Measurements from ENCODE around the gene COL25A1. TPM values are rescaled to one million over a fixed set of nuclear protein-coding genes. Genes with fewer than 3 reads are reported as not detected.

COL25A1 gene
- total RNA-seq, 1 experiment from 2014 or later, result not detected

DNA sequence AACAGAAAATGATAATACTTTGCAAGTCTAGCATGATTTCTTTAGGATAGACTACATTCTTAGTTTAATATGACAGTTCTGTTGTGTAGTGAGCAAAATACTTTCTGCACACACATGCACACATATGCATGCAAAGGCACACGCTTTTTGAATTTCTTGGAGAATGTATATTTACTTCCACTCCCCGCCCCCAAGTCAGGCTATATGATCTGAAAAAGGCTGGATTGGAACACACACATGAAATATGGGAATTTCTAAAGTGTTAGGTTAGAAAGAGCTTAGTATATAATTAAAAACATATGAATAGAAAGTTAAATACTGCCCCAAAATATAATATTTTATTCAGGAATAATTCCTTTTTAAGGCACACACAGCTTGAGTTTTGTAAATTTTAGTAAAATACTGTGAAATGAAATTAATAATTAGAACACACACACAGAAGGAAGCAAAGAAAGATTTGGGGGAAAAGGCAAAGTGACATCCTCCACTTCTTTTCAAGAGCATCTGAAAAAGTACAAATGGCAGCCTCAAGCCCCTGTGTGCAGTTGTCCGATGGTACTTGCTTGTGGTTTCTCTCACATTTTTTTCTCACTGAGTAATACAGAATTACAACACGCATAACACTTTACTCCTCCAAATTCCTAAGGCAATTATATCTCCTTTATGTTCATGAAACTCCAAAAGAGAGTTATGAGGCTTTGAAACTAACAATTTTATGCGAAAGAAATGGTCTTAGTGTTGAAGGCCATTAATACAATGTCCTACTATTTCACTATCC is 310.7 kb downstream of the COL25A1 start:
- DNase-seq (ENCODE audit: low read depth, low spot score), result no peak
- intact Hi-C loops (cut with micrococcal nuclease), result loop anchor here (1.0 kb wide), 1 partner anchor 35 kb away; no protein-coding TSS in a partner anchor
- ATAC-seq, result no peak
- Histone ChIP-seq H2AFZ (ENCODE audit: low read depth, low read length, poor library complexity, severe bottlenecking) (no peak overlapping the region), H3K4me1 (ENCODE audit: control insufficient read depth in 1 of 2, insufficient read depth in 2 of 2, low read length in 2 of 2) (no peaks in the 10 kb centered on the region), H4K20me1 (ENCODE audit: insufficient read depth) (no peaks in the 10 kb centered on the region), H3K27me3 (ENCODE audit: insufficient read depth, low read length) (0 out of 2 replicates have a peak, but pooled peaks cover 5% of the 10 kb centered on the region), H3K79me2 (ENCODE audit: insufficient read depth, low read length) (no peaks in the 10 kb centered on the region), H3K9me2 (ENCODE audit: insufficient read depth) (no peaks in the 10 kb centered on the region), H3K36me3 (ENCODE audit: control insufficient read depth in 1 of 2, insufficient read depth in 2 of 2, low read length in 2 of 2) (no peaks in the 10 kb centered on the region), H3K9me3 (ENCODE audit: control insufficient read depth in 1 of 2, insufficient read depth in 1 of 2, low read depth in 1 of 2, low read length in 2 of 2) (no peaks in the 10 kb centered on the region), H3K9ac (ENCODE audit: low read length) (no peak overlapping the region), H3K4me3 (replicated peaks in 1 of 2; ENCODE audit: low read depth in 1 of 2, low read length in 2 of 2) (no peak overlapping the region), H3K27ac (ENCODE audit: low read depth, low read length) (no peak overlapping the region), H3K4me2 (ENCODE audit: low read length) (no peak overlapping the region)
- CTCF ChIA-PET, result no interaction called here
- POLR2A ChIA-PET, result no interaction called here
- RAD21 ChIA-PET (ENCODE audit: low non-redundant PET in 1 of 2, low total read pairs in 2 of 2, uncharacterized antibody in 2 of 2, unreplicated experiment in 2 of 2), result no interaction called here
- TF ChIP-seq CBX3 (IDR thresholded peaks at IDR 0.05; ENCODE audit: low read depth) (no peak), MAX (IDR thresholded peaks at IDR 0.05) (no peak), SIN3A (IDR thresholded peaks at IDR 0.05; ENCODE audit: low read depth) (no peak), EZH2phosphoT487 (IDR thresholded peaks at IDR 0.05; ENCODE audit: borderline replicate concordance) (no peak), JUND (IDR thresholded peaks at IDR 0.05) (no peak), ZNF274 (IDR thresholded peaks at IDR 0.05; ENCODE audit: low read depth, low read length) (no peak), EGR1 (IDR thresholded peaks at IDR 0.05; ENCODE audit: low read depth) (no peak), EZH2 (IDR thresholded peaks at IDR 0.05) (no peak), ZFX (IDR thresholded peaks at IDR 0.05) (no peak), POLR2AphosphoS5 (IDR thresholded peaks at IDR 0.05; ENCODE audit: low read depth, low read length) (no peak), SP1 (IDR thresholded peaks at IDR 0.05; ENCODE audit: low read depth) (no peak), YY1 (IDR thresholded peaks at IDR 0.05; ENCODE audit: extremely low read depth, insufficient replicate concordance, low read depth, low read length) (no peak), TCF7L2 (IDR thresholded peaks at IDR 0.05; ENCODE audit: borderline replicate concordance, extremely low read depth, insufficient read depth, insufficient read length) (no peak), SRF (IDR thresholded peaks at IDR 0.05; ENCODE audit: low read depth) (no peak)
- TF ChIP-seq, protein P1, sequence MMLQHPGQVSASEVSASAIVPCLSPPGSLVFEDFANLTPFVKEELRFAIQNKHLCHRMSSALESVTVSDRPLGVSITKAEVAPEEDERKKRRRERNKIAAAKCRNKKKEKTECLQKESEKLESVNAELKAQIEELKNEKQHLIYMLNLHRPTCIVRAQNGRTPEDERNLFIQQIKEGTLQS (IDR thresholded peaks at IDR 0.05), result no peak
- TF ChIP-seq, protein P2, sequence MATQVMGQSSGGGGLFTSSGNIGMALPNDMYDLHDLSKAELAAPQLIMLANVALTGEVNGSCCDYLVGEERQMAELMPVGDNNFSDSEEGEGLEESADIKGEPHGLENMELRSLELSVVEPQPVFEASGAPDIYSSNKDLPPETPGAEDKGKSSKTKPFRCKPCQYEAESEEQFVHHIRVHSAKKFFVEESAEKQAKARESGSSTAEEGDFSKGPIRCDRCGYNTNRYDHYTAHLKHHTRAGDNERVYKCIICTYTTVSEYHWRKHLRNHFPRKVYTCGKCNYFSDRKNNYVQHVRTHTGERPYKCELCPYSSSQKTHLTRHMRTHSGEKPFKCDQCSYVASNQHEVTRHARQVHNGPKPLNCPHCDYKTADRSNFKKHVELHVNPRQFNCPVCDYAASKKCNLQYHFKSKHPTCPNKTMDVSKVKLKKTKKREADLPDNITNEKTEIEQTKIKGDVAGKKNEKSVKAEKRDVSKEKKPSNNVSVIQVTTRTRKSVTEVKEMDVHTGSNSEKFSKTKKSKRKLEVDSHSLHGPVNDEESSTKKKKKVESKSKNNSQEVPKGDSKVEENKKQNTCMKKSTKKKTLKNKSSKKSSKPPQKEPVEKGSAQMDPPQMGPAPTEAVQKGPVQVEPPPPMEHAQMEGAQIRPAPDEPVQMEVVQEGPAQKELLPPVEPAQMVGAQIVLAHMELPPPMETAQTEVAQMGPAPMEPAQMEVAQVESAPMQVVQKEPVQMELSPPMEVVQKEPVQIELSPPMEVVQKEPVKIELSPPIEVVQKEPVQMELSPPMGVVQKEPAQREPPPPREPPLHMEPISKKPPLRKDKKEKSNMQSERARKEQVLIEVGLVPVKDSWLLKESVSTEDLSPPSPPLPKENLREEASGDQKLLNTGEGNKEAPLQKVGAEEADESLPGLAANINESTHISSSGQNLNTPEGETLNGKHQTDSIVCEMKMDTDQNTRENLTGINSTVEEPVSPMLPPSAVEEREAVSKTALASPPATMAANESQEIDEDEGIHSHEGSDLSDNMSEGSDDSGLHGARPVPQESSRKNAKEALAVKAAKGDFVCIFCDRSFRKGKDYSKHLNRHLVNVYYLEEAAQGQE (IDR thresholded peaks at IDR 0.05; ENCODE audit: low read depth), result no peak
- TF ChIP-seq, protein P3, sequence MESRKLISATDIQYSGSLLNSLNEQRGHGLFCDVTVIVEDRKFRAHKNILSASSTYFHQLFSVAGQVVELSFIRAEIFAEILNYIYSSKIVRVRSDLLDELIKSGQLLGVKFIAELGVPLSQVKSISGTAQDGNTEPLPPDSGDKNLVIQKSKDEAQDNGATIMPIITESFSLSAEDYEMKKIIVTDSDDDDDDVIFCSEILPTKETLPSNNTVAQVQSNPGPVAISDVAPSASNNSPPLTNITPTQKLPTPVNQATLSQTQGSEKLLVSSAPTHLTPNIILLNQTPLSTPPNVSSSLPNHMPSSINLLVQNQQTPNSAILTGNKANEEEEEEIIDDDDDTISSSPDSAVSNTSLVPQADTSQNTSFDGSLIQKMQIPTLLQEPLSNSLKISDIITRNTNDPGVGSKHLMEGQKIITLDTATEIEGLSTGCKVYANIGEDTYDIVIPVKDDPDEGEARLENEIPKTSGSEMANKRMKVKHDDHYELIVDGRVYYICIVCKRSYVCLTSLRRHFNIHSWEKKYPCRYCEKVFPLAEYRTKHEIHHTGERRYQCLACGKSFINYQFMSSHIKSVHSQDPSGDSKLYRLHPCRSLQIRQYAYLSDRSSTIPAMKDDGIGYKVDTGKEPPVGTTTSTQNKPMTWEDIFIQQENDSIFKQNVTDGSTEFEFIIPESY (IDR thresholded peaks at IDR 0.05; ENCODE audit: extremely low read depth, insufficient replicate concordance, low read length), result no peak
- no TSS peak for BruUV-seq (replicated peaks)
